Stimulated activated naive CD8-positive, alpha-beta T cell treated with anti-CD3 and anti-CD28 coated beads, Interleukin-15, amount 100 ng/mL, for 72 hours (primary cell): ENCODE measurements around the gene ZG16B.

ENCODE experiments used
- ATAC-seq: fragments of 150-1000 bp; cut with Tn5 transposase; 2 replicates; pipeline ENCODE4 v1.10.0; 2021; ENCODE audit warnings: mild to moderate bottlenecking, moderate library complexity
- DNase-seq, 2 donors: peaks; one replicate each; pipeline ENCODE4 v3.0.0; 2021 to 2022
- H3K27ac Mint-ChIP-seq, 2 donors: one replicate each; pipeline ENCODE4 v1.8.0; 2022; ENCODE audit warnings: mild to moderate bottlenecking in 2 of 2, mixed read lengths in 2 of 2, moderate library complexity in 2 of 2
- H3K27me3 Mint-ChIP-seq: one replicate; pipeline ENCODE4 v1.8.0; 2022; ENCODE audit warnings: mixed read lengths
- H3K4me1 Mint-ChIP-seq: one replicate; pipeline ENCODE4 v1.8.0; 2022; ENCODE audit warnings: mild to moderate bottlenecking, mixed read lengths
- H3K4me3 Mint-ChIP-seq, 2 donors: one replicate each; pipeline ENCODE4 v1.8.0; 2022; ENCODE audit warnings: mild to moderate bottlenecking in 2 of 2, mixed read lengths in 2 of 2, moderate library complexity in 1 of 2
- H3K9me3 Mint-ChIP-seq, 2 donors: one replicate each; pipeline ENCODE4 v1.8.0; 2022; ENCODE audit warnings: mixed read lengths in 2 of 2

Gene ZG16B

DNA sequence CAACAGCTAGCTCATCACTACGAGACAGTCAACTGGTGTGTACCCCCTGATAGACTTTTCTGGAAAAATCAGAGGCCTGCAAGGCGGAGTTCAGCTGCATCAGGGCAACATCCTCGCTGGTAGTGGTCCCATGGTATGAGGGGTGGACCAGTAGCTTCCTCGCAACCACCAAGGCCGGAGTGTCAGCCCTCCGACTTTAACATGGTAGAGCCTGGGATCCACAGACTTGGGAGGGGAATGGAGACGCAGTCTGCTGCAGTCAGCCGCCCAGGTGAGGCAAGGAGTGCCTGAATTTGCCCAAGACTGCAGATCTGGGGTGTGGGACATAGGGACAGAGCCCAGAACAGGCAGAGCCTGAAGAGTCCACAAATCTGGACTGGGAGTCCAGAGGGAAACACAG is 13.4 kb downstream of the ZG16B start:
- ATAC-seq, result no peak
- no peak for DNase-seq
- Mint-ChIP-seq H3K27ac (peak overlapping the region in 1 of 2 donors; percentile 6), H3K9me3 (peaks cover 4 to 6% of the 10 kb centered on the region in 2 donors), H3K27me3 (no peaks in the 10 kb centered on the region), H3K4me1 (peaks cover 77% of the 10 kb centered on the region), H3K4me3 (no peak overlapping the region)

DNA sequence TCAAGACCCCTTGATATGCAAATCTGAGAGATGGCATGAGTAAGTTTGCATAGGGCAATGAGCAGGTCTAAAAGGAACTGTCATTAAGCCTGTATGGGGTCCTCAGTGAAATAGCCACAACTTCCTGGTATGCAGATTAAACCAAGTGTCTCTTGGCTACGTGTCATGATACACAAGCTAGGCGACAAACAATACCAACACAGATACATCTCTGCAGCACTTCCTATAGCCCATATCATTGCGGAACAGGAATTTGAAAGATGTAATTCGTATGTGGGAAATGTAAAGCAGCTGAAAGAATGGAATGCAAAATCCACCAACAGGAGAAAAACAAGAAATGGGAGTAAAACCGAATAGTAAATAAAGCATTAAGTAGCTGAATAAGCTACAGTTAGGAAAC is 15.0 kb downstream of the ZG16B start:
- peaks cover 70% of the 10 kb centered on the region for H3K4me1 Mint-ChIP-seq
- no peak for DNase-seq
- H3K9me3 Mint-ChIP-seq, result peaks cover 4 to 6% of the 10 kb centered on the region in 2 donors
- peak overlapping the region in 1 of 2 donors; percentile 17 for H3K27ac Mint-ChIP-seq
- peaks cover 15% of the 10 kb centered on the region for H3K27me3 Mint-ChIP-seq
- ATAC-seq, result no peak
- H3K4me3 Mint-ChIP-seq, result no peak overlapping the region

DNA sequence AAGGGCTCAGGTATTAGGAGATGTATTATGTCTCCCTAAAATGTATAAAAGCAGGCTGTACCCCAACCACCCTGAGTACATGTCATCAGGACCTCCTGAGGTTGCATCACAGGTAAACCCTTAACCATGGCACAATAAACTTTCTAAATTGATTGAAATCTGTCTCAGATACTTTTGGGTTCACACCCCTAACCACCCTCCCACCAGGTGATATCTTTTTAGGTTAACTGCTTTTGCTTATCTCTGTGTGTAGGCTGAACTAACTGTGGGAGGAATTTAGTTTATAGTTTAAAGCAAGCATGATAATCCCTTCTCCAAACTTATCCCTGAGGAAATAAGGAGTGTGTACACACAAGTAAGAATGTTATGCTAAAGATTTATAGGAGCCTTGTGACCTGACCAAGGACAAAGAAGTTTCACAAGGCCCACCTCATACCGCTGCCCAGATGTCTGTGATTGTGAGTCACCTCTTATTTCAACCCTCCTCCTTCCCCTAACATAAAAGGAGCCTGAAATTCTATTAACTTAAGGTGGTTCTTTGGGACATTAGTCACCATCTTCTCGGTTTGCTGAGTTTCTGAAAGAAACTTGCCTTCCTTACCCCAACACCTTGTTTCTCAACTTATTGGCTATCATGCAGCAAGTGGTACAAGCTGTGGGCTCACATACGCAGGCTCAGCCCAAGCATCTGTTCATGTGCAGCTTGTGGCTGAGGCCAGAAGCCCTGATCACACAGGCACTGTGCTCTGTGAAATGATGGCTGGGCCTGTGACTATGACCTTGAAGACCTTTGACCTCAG is 16.6 kb downstream of the ZG16B start:
- H3K27me3 Mint-ChIP-seq, result peaks cover 23% of the 10 kb centered on the region
- peak overlapping the region; percentile 46 to 90 for H3K27ac Mint-ChIP-seq
- ATAC-seq (peak; percentile 85), DNase-seq (peak; percentile 38 to 64)
- peaks cover 4 to 6% of the 10 kb centered on the region in 2 donors for H3K9me3 Mint-ChIP-seq
- H3K4me1 Mint-ChIP-seq, result peaks cover 54% of the 10 kb centered on the region
- peak overlapping the region; percentile 18 to 53 for H3K4me3 Mint-ChIP-seq

DNA sequence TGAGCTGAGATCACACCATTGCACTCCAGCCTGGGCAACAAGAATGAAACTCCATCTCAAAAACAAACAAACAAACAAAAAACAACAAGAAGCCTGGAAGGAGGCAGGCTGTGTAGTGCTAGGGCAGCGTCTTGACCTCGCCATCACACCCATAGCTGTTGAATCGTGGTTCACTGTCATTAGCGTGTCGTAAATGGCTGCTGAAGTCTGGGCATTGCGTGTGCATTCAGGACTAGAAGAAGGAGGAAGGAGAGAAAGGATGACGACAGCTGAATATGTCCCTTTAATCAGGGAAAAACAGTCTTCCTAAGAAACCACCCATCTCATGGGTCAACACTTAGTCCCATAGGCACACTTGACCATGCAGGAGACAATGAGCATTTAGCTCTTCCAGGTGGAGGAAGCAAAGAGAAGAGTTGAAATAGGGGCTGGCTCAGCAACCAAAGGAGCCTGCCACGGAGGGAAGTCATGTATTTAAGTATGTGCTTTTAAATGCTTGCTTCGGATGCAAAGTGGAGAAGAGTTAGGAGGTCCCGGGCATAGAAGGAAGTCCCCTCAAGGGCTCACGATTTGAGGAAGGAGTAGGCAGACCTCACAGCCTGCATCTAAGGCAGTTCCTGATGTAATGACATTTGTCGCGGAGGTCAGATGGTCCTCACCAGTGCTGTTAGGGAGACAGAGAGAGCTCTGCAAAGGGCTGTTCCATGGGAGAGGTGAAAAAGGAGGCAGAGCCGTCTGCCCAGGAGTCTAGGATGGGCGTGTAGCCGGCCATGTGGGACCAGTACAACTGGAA is 19.0 kb downstream of the ZG16B start:
- peaks cover 23% of the 10 kb centered on the region for H3K27me3 Mint-ChIP-seq
- no peak overlapping the region for H3K4me3 Mint-ChIP-seq
- DNase-seq (no peak), ATAC-seq (no peak)
- peaks cover 41% of the 10 kb centered on the region for H3K4me1 Mint-ChIP-seq
- peak overlapping the region in 1 of 2 donors; percentile 45 for H3K27ac Mint-ChIP-seq
- H3K9me3 Mint-ChIP-seq, result peaks cover 3 to 11% of the 10 kb centered on the region in 2 donors

DNA sequence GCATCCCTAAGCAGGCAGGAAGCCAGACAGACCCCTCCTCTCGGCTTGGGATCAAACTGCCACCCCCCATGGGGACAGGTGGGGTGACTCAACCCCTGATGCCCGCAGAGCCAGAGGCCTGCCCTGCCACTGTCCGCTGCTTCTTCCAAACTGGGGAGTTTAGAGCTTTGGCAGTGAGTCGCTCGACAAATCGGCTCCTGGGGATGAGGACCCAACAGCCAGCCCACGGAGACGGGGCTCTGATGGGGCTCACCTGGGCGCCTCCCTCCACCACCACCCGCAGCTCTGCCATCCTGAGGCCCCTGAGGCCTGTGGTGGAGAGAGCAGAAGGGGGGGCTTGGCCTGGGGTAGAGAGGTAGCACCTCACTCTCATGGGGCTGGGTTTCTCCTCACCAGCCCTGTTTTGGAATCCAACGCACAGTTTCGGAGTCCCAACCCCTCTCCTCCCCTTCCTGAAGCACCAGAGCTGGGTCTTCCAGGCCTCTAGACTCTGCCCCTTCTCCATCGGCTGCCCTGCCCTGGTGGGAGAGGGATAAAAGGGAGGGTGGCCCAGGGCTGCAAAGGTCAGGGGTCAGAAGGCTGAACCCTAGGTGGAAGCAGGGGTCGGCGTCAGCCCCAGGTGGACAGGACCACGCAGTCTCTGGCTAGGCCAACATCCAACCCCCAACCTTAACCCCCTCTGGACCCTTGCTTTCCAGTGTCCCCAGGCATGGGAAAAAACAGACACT is 22.1 kb downstream of the ZG16B start:
- Mint-ChIP-seq H3K9me3 (peaks cover 10 to 20% of the 10 kb centered on the region in 2 donors), H3K27me3 (peaks cover 23% of the 10 kb centered on the region), H3K27ac (no peak overlapping the region), H3K4me3 (no peak overlapping the region), H3K4me1 (peaks cover 26% of the 10 kb centered on the region)
- no peak for ATAC-seq
- no peak for DNase-seq

DNA sequence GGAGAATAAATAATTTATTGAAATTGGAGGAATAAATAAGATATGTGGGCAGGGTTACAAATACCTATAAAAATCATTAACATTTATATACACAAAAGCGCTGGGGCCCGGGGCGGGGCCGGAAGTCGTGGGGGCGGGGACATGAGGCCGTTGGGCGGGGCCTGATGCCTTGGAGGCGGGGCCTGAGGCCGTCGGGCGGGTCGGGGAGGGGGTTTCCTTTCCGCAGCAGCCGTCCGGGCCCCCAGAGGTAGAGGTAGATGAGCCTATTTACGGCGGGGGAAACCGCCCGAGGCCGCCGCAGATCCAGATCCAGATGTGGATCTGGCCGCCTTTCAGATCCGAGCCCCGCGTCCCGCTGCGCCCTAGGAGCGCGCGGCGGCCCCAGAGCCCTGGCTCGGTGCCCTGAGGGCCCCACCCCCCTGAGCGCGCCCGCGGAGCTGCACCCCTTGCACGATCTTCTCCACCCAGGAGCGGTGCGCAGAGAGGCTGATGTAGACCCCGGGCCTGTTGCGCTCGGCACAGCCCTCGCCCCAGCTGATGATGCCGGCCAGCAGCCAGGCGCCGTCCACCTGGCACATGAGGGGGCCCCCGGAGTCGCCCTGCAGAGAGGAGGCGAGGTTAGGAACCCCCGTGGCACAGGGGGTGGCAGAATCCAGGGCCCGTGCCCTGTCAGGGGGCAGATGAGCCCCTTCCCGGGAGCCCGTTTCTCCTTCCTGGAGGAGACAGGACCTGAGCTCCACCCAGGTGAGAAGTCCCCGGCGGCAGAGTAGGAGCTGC is 22.8 kb downstream of the ZG16B start:
- peaks cover 25% of the 10 kb centered on the region for H3K4me1 Mint-ChIP-seq

DNA sequence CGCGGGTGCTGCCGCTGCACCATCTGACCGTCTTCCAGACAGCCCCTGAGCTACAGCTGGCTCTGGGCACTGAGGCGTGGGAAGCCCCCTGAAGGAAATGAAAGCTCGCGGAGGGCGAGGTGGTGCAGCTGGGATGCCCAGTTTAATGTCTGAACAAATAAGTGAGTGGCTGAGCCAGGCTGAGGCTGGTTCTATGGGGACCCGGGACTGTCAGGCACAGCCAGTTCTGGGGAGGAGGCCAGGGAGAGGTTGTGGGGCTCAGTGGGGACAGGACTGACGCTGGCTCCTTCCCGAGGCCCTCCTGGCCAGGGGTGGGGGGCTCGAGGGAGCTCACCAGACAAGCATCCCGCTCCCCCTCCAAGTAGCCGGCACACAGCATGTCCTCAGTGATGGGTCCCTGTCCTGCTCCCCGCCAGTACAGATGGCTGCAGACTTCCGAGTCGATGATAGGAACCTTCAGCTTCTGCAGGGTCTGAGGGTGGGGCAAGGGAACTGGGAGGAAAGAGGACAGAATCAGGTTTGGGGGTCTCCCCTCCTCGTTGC is 23.5 kb downstream of the ZG16B start:
- Mint-ChIP-seq H3K27me3 (peaks cover 37% of the 10 kb centered on the region), H3K4me1 (peaks cover 29% of the 10 kb centered on the region)

More for the DNA sequence above, 22.8 kb downstream of the ZG16B start:
- no peak overlapping the region for H3K27ac Mint-ChIP-seq
- no peak for ATAC-seq
- peaks cover 10 to 20% of the 10 kb centered on the region in 2 donors for H3K9me3 Mint-ChIP-seq
- DNase-seq, result no peak
- H3K4me3 Mint-ChIP-seq, result no peak overlapping the region
- H3K27me3 Mint-ChIP-seq, result peaks cover 30% of the 10 kb centered on the region

DNA sequence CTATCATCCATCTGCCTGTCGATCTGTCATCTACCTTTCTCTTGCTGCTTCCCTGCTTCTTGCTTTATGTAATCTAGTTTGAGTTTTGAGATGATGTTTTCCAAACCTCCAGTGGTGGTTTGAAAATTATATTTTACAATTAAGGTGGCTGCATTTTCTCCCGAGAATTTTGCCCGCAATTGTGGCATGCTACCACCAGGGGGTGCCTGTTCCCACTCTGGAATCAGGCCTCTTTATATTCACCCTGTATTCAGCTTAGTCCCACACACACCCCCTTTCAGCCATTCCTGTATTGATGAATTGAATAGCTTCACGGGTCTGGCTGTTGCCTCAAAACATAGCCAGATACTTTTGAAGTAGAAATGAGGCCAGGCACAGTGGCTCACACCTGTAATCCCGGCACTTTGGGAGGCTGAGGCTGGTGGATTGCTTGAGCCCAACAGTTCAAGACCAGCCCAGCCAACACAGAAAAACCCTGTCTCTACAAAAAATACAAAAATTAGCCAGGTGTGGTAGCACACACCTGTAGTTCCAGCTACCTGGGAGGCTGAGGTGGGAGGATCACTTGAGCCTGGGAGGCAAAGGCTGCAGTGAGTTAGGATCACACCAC is 24.7 kb downstream of the ZG16B start:
- Mint-ChIP-seq H3K27ac (peak overlapping the region in 1 of 2 donors; percentile 51), H3K4me3 (no peak overlapping the region), H3K4me1 (peaks cover 24% of the 10 kb centered on the region), H3K27me3 (peaks cover 31% of the 10 kb centered on the region), H3K9me3 (peaks cover 10 to 20% of the 10 kb centered on the region in 2 donors)
- DNase-seq (no peak), ATAC-seq (no peak)

More for the DNA sequence above, 23.5 kb downstream of the ZG16B start:
- no peak for DNase-seq
- Mint-ChIP-seq H3K27ac (no peak overlapping the region), H3K4me3 (no peak overlapping the region), H3K9me3 (peaks cover 10 to 20% of the 10 kb centered on the region in 2 donors)
- no peak for ATAC-seq

DNA sequence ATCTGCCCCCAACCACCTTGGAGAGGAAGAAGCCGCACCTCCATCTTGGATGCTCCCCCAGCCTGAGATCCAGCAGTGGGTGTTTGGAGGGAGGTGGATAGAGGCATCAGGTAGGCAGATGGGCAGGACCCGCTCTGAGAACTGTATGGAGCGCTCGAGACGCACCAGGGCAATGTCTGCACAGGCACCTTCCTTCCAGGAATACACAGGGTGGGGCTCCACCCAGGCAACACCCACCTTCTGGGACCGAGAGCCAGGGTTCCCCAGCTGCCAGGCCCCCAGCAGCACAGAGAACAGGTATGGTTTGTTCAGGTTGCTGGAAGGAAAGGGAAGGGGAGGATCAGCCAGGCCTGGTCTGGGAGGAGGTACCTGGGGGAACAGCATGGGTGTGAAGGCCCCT is 25.4 kb downstream of the ZG16B start:
- Mint-ChIP-seq H3K4me1 (peaks cover 24% of the 10 kb centered on the region), H3K27ac (no peak overlapping the region), H3K9me3 (peaks cover 10 to 26% of the 10 kb centered on the region in 2 donors), H3K4me3 (no peak overlapping the region), H3K27me3 (peaks cover 31% of the 10 kb centered on the region)
- DNase-seq (no peak), ATAC-seq (no peak)

DNA sequence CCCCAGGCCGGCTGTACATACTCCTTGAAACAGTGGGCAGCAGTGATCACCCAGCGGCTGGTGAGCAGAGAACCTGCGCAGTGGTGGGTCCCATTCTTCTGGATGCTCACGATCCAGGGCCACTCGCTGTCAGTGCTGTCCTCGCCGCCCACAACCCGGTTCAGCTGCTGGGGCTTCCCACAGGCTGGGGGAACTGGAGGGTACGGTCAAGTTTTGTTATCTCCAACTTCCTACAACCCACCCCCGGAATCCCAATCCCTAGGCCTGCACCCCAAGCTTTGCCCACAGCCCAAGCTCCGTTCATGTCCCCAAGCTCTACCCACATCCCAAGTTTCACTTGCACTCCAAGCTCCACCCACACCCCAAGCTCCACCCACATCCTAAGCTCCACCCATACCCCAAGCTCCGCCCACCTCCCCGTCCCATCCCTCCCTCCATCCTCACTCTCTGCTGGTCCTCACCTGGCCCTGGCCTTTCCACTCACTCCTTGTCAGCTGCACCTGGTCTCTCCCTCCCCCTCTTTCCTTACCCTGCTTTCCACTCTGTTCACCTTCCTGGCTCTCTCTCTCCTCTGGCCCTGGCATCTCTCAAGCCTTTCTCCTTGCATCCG is 26.1 kb downstream of the ZG16B start:
- Mint-ChIP-seq H3K4me1 (peaks cover 24% of the 10 kb centered on the region), H3K9me3 (peaks cover 10 to 31% of the 10 kb centered on the region in 2 donors), H3K4me3 (no peak overlapping the region), H3K27me3 (peaks cover 30% of the 10 kb centered on the region), H3K27ac (no peak overlapping the region)
- ATAC-seq (no peak), DNase-seq (no peak)

DNA sequence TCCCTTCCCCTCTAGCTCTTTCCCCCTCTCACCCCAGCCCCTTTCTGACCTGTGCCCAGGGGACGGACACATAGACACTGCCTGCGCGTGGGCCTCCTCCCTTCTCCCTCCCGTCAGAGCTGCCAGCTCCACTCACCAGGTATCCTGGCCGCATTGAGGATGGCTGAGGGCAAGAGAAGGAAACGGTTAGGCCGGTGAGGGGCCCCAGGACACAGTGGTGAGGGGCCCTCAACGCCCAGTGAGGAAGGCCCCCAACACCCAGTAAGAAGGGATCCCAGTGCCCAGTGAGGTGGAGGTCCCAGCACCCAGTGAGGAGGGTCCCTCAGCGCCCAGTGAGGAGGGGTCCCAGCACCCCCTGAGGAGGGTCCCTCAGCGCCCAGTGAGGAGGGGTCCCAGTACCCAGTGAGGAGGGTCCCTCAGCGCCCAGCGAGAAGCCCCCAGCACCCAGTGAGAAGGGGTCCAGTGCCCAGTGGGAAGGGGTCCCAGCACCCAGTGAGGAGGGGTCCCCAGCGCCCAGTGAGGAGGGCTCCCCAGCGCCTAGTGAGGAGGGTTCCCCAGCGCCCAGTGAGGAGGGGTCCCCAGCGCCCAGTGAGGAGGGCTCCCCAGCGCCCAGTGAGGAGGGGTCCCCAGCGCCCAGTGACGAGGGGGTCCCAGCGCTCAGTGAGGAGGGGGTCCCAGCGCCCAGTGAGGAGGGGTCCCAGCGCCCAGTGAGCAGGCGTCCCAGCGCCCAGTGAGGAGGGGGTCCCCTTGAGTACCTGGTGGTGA is 26.8 kb downstream of the ZG16B start:
- ATAC-seq (peak; percentile 24), DNase-seq (no peak)
- Mint-ChIP-seq H3K4me3 (peak overlapping the region in 1 of 2 donors; percentile 31), H3K27me3 (peaks cover 30% of the 10 kb centered on the region), H3K27ac (no peak overlapping the region), H3K4me1 (peaks cover 24% of the 10 kb centered on the region), H3K9me3 (peaks cover 10 to 35% of the 10 kb centered on the region in 2 donors)

DNA sequence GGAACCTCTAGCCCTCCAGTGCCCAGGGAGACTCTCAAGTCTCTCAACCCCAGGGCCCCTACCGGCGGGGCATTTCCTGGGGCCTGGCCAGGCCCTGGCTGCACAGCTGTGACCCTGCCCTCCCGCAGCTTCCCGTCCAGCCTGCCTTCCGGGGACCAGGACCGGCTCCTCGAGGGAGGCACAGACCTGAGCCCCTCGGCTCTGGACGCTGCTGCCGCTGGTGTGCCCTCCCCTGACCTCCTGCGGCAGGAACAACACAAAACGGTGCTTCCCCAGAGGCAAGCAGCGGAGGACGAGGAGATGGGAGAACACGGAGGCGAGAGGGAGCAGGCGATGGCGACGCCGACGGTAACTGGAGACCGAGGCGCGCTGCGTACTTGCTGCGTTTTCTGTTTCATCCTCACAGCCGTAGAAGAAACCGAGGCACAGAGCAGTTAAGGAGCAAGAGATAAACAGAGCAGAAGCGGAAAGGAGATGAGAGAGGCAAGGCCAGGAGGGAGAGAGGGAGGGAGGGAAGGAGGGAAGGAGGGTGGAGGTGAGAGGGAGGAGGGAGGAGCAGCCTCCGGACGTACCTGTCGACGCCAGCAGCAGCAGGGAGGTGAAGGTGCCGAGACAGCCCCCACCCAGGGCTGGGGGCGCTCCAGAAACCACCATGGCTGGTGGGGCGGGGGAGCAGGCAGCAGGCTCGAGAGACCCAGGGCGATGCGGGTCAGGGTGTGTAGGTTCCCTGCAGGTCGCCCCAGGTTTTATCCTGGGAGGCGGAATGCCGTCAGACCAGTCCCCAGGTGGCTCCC is 27.5 kb downstream of the ZG16B start, which contains the start of gene PRSS22:
Gene PRSS22 (minus strand): TSS at position 720 of the 794 bp plus-strand sequence. CDS start 66 bp downstream, at position 654.
- peaks cover 30% of the 10 kb centered on the region for H3K27me3 Mint-ChIP-seq
- H3K27ac Mint-ChIP-seq, result peak within 1 kb of the TSS; percentile 15 to 48
- no peak for DNase-seq
- peaks cover 10 to 35% of the 10 kb centered on the region in 2 donors for H3K9me3 Mint-ChIP-seq
- H3K4me1 Mint-ChIP-seq, result peaks cover 24% of the 10 kb centered on the region
- peak; percentile 62 for ATAC-seq
- H3K4me3 Mint-ChIP-seq, result peak within 1 kb of the TSS; percentile 82 to 84
